Measurements from ENCODE around the gene MAN1A1. TPM values are rescaled to one million over a fixed set of nuclear protein-coding genes. Genes with fewer than 3 reads are reported as not detected.

The MAN1A1 gene
- total RNA-seq, 1 donor from 2014 or later: 24.0 TPM

DNA sequence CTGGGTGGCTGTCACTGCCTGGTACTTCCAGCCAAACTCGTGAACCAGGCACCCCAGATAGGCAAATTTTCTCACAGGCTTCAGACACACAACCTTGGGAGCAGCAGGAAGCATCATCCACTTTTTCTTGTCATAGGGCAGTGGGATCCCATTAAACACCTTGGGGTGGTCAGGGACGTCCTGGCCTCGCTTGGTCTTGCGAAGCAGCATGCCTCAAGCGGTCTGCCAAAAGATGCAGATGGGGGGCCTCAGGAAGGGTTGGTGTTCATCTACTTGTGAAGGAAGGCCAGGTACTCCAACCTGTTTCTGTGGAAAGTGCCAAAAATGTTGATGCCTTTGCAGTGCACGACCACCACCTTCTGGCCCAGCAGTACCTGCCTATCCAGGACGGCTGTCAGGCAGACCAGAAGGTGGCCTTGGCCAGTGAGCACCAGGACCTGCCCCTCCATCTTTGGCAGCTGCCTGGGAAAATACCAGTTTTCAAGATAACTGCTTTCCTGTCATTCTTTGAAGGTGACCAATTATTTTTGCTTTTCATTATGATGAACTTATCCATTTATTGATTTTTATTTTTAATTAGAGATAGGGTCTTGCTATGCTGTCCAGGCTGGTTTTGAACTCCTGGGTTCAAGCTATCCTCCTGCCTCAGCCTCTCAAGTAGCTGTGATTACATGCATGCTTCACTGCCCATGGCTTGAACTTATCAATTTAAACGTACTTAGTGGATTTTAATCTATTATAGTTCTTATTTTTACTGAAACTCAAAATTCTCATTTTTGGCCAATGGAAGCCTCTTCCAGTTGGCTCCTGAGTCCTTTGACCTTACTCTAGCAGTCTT is 80.1 kb downstream of the MAN1A1 start:
- DNase-seq: no peak

DNA sequence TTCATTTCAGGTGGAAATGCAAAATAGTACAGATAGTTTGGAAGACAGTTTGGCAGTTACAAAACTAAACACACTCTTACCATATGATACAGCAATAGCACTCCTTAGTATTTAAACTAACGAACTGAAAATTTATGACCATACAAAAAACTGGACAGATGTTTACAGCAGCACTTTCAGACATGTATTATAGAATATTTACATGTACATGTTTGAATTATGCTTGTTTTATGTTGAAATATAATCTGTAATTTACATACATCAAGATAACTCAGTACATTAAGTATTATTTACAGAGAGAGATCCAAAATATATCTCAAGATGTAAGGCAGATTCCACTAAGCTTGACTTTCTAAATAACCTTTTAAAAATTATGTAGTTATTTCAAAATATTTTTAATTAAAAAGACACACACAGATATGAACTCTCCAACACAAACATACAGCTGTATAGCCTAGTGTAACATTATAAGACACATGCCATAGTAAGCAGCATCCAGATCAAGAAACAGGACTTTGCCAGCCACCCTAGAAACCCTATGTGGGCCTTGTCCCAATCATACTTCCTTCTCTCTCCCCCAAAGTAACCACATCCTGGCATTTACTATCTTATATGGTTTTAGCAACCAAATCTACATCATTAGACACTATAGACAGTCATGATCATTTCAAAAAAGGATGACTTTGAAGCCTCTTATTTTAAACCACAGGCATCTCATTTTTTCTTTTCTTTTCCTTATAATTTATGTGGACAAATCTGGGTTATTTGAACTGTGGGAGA is 82.2 kb downstream of the MAN1A1 start:
- no peak for DNase-seq

DNA sequence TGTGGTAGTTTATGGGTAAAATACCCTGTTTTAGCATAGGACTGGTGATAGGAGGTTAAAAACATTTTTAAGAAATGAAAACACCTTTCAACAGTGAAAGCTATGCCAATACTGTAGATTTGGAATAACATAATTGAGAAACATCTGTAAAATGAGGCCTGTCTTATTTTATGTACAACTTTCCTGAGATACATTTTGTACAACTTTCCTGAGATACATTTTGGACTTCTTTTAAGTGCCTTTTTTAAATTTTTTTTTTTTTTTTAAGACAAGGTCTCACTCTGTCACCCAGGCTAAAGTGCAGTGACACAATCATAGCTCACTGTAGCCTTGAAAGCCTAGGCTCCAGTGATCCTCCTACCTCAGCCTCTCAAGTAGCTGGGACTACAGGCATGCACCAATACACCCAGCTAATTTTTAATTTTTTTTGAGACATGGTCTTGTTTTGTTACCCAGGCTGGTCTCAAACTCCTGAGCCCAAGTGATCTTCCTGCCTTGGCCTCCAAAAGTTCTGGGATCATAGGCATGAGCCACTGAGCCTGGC is 84.6 kb downstream of the MAN1A1 start:
- DNase-seq: no peak

- DNase-seq: no peak
Measured at GRCh38 chr6:119262612-119263011, 86.9 kb downstream of the MAN1A1 start.

GRCh38 chr6:119261944-119262284 is 87.6 kb downstream of the MAN1A1 start:
- DNase-seq: no peak

- DNase-seq: no peak
Measured at GRCh38 chr6:119259027-119259426, 90.5 kb downstream of the MAN1A1 start.

GRCh38 chr6:119257726-119258125 is 91.8 kb downstream of the MAN1A1 start:
- DNase-seq: no peak

DNA sequence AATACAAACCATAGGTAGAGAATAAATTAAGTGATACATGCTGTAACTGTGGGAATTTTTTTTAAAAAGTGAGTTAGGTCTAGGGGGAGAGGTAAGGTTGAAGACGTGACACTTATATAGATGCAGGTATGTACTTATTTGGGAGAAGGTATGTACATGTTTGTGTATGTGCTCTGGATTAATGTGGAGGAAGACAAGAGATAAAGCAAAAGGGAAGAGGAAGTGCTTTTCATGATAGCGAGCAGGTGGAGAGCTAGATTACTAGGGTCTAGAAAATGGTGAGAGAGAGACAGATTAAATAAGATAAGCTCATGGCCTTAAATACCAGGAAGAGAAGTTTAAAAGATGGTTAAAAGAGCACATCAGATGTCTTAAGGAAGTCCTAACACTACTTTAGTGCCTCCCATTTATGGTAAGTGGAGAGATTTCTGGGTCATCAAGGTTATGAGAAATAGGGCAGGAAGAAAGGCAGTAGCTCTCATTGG is 92.5 kb downstream of the MAN1A1 start:
- DNase-seq: no peak

DNA sequence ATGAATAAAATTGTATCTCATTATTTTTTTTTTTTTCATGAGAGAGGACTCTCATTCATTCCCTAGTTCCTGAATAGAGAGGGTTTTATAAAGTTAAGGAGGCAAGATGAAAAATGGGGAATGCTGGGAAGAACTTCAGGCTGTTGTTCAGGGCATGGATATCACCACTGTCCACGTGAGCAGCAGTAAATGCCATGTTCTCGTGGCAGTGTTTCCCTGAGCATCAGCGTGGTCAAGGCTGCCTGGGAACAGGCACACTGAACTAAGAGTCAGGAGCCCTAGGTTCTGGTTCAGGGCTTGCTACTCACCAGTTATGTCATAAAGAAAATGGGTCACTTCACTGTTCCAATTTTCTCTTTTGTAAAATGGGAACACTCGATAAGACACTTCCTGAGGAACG is 93.2 kb downstream of the MAN1A1 start:
- no peak for DNase-seq

DNA sequence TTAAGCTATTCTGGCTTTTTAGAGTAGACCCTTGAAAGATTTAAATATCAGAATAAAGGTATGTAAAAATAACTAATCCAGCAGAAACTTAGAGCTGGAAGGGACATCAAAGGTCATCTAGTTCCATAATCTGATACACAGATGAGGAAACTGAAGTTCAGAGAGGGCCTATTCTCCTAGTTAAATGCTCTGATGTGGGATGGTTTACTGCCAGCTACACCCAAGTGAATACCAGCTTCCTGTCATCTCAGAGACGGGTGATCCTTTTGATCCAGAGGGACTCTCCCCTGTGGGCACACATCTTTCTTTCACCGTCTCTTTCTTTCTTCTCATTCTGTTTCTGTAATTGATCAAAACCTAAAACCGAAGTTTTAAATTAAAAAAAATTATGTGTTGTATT is 94.1 kb downstream of the MAN1A1 start:
- DNase-seq: no peak

GRCh38 chr6:119250036-119250435 is 99.5 kb downstream of the MAN1A1 start:
- no peak for DNase-seq

- no peak for DNase-seq
Measured at GRCh38 chr6:119249319-119249718, 100.2 kb downstream of the MAN1A1 start.

- DNase-seq: no peak
Measured at GRCh38 chr6:119247504-119247903, 102.1 kb downstream of the MAN1A1 start.

DNA sequence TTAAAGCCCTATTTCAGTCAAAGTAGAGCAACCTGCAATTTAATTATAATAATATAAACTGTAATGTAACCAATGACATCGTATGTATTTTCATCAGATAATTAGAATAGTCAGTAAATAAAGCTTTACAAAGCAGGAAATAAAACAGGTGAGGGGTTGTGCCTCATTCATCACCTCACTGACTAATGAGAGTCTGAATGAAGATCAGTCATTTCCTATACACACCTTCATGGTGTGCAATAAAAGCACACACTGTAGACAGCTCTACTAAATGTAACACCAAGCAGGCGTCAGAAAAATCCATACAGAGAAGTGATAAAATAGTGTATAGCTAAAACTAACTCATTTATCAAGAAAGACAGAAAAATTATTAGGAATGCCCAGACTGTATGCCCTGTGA is 105.9 kb downstream of the MAN1A1 start:
- DNase-seq: no peak

DNA sequence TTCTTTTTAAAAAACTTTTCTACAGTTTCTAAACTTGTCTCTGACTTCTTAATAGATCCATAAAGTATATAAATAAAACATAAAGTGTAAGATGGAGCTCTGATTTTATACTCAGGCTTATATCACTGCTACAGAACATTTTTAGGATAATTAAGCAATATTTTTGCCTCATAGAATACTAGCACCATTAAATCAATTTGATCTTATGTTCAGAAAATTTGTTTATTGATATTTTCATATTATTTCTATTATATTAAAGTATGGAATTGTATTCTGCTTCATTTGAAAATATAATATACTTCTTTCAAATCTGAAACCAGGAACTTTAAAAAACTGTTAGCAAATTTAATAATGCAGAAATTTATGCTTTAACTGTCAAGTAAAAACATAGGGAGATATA is 106.5 kb downstream of the MAN1A1 start:
- no peak for DNase-seq

GRCh38 chr6:119241540-119242309 is 107.8 kb downstream of the MAN1A1 start:
- no peak for DNase-seq

GRCh38 chr6:119241111-119241465 is 108.5 kb downstream of the MAN1A1 start:
- no peak for DNase-seq

GRCh38 chr6:119240257-119241110 is 109.1 kb downstream of the MAN1A1 start:
- no peak for DNase-seq

GRCh38 chr6:119237177-119237715 is 112.3 kb downstream of the MAN1A1 start:
- DNase-seq: no peak

GRCh38 chr6:119234941-119235340 is 114.6 kb downstream of the MAN1A1 start:
- no peak for DNase-seq

DNA sequence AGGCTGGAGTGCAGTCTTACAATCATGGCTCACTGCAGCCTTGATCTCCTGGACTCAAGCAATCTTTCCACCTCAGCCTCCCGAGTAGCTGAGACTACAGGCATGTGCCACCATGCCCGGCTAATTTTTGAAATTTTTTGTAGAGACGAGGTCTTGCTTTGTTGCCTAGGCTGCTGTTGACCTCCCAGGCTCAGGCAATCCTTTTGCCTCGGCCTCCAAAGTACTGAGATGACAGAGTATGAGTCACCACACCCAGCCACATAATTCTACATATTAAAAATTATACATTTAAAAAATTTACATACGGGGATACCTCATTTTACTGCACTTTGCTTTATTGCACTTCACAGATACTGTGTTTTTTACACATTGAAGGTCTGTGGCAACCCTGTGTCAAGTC is 115.1 kb downstream of the MAN1A1 start:
- no peak for DNase-seq

All from occipital lobe (tissue), 2 donors.